T-helper 9 cell (primary cell): ENCODE data around the gene ACSL3.

ENCODE experiments used
- DNase-seq: peaks from one replicate; pipeline ENCODE4 v3.0.0-alpha.2; 2020

Gene ACSL3

DNA sequence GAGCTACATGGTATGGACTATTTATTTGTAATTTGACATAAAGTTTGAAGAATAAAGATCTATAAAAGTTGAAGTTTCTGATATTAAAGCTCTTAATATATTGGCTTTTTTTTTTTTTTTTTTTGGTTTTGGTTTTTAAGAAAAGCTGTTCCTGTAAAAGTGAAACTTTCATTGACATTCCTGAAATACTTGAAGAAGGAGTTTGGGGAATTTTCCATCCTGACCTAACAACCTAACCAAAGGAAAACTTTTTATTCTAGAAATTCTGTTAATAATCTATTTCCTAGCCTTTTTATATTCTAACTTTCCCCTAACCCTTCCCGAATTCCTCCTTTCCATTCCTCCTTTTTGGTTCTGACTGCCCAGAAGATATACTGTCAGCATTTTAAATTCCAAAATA lies 83.7 kb downstream of the ACSL3 start:
- DNase-seq = no peak

DNA sequence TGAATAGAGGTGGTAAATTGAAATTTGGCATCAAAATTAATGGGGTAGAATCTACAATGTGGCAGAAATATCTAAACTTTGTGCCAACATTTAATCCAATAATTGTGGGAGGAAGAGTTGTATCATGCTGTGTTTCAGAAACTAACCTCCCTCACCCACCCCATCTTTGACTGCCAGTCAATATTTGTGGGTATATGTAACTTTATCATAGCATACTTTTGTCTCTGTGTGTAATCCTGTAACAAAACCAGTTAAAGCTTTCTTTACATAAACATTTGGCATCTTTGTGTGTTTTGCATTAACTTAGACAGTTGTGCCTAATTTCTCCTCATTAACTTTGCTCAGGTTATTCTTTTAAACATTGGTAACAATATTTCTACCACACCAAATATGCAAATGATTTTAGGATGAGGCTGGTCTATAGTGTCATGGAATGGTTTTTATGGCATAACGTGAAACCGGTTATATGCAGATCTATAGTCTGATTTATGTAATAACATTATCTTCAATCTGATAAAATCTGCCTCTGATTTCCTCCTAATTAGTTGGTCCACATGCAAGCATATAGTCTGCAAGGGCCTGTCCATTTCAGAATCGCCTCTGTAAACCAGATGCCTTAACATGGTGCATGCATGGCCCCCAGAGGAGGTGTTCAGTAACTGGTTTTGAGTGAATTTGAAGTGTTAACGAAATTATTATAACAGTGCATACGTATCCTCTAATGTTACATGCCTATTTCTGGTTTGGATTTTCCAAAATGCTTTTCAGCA lies 84.3 kb downstream of the ACSL3 start:
- DNase-seq = no peak

DNA sequence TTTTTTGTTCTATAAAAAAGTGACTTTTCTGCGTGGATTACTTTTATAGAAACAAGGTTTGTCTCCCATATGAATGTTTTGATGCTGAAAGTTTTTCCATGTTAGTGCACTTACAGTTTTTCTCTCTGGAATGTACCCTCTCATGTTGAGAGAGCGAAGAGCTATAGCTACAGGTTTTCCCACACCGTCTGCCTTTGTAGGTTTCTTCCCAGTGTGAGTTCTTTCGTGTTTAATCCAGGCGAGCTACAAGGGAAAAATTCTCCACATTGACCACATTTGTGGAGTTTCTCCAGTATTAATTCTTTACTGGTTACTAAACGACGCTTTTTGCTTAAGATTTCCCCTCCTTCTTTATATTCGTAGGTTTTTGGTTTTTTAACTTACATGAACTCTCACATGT lies 85.1 kb downstream of the ACSL3 start:
- DNase-seq = no peak

DNA sequence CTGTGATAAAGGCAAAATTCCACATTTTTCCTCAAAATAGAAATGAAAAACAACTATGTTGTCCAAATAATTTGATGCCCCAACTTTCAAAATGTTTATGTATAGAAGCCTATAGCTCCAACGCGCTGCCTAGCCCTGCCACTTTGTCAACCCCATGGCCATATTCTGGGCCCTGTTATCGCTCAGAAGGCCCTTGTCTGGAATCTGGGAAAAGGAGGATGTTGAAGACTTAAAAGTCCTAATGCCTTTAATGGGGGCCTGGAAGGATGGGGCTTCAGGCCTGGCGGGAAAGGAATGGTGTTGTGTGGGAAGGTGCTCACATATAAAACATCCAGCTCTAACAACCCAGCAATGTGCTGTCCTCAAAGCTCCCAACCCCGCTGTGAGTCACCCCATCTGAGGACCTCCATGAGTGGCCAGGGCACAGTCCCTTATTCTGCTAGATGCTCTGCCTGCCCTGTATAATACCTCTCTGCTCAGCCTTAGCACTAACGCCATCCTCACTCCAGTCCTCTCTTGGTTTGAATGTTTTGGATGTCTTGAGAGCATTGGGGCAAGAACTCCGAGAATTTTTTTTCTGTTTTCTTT lies 86.0 kb downstream of the ACSL3 start:
- DNase-seq = no peak

DNA sequence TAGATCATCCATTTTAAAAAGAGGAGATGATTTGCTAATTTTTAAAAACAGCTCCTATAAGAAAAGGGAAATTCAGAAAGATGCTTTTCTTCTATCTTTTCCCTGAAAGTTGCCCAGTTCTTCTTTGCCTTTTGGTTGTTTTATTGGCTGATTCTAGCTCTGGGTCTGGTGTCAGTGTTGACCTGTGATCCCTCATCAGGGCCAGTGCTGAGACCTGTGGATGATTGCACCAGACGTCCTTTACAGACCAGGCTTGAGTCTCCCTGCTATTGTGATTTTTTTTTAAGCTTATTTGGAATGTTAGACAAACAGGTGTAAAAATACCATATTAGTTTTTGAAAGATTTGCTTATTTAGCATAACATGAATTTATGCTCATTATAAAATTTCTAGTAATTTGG lies 88.2 kb downstream of the ACSL3 start:
- no peak for DNase-seq

DNA sequence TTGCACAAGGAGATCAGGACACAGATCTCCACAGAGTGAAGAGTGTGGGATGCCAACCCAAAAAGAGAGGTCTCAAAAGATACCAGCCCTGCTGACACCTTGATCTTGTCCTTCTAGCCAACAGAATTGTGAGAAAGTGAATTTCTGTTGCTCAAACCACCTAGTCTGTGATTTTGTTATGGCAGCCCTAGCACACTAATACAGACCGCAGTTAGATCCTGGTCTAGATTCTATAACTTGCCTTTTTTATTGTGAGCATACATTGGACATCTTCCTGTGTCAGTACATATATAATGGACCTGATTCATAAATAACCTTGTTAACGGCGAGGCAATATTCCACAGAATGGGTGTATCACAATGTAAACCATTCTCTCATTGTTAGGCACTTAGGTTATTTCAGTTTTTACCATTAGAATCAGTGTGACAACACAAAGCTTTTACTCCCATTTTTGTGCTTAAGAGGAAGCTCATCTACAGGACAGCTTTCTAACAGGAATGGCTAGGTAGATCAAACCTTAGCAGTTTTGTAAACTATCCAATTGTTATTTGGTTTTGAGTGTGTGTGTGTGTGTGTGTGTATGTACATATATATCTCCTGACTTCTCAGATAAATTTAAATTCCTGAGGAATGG lies 89.0 kb downstream of the ACSL3 start:
- no peak for DNase-seq

DNA sequence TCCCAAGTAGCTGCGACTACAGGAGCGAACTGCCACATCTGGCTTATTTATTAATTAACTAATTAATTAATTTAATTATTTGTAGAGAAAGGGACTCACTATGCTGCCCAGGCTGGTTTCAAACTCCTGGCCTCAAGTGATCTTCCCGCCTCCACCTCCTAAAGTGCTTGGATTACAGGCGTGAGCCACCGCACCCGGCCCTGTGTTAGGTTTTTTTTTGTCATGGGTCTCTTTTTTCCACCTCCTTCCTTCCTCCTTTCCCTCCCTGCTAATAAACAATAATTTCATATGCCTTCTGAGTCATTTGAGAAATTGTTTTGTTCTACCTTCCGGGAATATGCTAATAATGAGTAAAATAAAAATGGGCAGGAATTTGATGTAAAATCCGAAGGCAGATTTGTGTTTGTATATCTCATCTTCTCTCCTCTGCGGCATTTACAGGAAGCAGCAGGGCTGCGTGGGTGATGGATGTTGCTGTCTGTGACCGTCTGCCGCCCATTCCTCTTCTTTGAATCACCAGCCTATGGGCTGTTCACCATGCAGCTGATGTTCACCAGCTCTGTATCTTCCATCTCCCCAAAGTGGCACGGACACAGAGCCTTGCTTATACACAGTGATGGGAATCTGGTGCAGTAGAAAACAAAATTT lies 89.9 kb downstream of the ACSL3 start:
- DNase-seq = no peak

DNA sequence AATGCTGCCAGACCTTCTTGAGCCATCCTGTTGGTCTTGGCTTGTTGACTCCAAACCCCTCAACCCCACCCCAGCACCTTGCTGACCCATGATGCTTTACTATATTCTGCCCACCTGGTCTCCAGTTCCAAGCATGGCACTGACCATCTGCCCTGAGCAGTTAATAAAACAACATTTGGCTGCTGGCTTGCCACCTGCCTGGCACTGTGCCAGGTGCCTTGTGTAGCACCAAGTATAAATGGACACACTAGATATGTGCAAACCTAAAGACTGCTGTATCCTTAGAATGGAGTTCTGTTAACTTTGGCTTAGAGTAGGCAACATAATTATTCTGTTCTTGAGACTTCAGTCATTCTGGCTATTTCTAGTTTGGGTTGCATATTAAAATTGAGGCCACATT lies 91.4 kb downstream of the ACSL3 start:
- DNase-seq = no peak

DNA sequence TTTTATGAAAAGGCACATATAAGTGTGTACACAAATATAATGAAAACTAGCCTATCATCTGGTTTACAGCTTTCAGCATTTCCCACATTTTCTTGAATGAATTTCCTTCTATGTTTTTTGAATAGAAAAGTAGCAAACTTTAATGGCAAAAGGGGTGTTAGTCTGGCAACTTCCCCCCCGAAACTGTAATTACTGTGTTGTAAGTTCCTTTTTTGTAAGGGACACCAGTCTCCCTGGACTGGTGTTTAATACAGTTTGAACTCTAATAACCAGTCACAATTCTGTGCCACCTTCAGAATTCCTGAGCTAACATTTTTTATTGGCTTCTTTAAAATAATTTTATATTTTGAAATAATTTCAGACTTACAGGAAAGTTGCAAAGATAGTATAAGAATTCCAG lies 94.2 kb downstream of the ACSL3 start:
- no peak for DNase-seq

DNA sequence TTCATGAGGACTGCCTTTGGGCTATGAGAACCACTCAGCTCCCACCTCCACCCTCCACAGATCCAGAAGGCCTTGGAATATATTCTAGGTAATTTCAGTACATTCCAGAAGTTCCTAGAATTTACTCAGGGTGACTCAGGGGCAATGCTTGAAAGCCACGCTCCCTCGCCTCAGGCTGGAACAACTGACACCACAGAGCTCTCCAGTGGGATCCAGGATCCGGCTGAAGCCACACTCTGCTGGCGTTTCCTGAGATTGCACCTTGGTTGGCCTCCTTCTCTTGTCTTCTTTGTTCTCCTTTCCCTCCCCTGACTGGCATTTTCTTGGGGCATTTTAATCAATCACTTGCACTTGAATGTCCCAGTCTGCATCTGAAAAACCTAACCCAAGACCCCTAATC lies 98.5 kb downstream of the ACSL3 start:
- no peak for DNase-seq

DNA sequence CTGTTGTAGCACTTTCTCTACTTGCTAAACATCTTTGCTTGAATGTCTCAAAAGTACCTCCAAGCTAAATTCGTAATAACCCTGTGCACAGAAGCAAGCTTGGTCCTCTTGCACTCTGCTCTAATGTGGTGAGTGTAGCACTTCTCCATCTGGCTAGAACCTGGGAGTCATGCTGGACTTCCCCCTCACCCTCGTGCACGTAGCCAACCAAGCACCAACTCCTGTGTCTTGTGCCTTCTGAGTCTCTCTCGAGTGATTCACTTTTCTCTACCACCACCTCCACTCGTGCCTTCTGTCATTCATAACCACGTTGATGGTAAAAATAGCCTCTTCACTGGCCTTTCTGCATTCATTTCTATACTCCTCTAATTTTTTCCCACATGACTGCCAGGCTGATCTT lies 99.3 kb downstream of the ACSL3 start:
- DNase-seq = no peak

DNA sequence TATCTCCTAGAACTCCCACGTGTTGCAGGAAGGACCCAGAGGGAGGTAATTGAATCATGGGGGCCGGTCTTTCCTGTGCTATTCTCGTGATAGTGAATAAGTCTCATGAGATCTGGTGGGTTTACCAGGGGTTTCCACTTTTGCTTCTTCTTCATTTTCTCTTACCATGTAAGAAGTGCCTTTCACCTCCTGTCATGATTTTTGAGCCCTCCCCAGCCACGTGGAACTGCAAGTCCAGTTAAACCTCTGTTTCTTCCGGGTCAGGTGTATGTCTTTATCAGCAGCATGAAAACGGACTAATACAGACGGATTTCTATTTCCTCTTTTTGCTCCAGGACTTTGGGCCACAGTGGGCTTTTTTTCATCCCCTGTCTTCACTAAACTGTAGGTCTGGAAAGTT lies 102.8 kb downstream of the ACSL3 start:
- DNase-seq = no peak

DNA sequence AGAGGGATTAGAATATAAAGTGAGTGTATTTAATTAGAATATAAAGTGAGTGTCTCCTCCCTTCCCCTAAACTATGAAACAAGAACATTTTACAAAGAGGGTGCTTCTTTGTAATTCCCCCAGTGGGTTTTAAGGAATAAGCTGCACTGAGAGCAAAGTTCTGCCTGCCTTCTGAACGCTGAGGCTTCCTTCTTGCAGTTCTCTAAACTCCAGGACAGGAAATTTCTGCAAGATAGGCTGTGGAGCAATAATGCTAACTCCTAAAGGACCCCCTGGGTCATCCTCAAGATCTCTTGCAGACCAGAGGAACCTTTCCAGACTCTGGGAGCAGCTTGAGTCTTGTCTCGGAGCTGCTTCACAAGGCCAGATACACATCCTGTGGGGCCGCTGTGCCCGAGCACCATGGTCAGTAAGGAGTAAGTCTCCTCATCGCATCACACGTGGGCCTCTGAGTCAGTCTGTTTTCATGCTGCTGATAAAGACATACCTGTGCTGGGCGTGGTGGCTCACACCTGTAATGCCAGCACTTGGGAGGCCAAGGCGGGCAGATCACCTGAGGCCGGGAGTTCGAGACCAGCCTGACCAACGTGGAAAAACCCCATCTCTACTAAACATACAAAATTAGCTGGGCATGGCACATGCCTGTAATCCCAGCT lies 103.7 kb downstream of the ACSL3 start:
- DNase-seq = no peak

DNA sequence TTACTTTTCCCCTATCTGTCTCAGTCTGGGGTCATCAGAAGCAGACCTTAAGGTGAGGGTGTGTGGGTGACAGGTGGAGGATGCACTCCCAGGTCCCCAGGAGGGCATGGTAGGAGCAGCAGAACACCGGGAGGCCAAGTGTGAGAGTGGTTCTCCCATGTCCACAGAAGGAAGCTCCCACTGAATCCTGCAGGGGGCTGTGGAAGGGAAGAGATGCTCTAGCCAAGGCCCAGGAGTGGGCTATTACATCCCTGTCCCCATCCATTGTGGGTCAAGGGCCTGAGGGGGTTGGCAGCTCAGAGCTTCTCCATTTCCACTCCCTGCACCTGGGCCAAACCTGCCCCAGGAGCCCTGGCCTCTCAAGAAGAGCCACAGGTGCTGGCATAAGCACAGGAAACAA lies 104.7 kb downstream of the ACSL3 start:
- DNase-seq = no peak

DNA sequence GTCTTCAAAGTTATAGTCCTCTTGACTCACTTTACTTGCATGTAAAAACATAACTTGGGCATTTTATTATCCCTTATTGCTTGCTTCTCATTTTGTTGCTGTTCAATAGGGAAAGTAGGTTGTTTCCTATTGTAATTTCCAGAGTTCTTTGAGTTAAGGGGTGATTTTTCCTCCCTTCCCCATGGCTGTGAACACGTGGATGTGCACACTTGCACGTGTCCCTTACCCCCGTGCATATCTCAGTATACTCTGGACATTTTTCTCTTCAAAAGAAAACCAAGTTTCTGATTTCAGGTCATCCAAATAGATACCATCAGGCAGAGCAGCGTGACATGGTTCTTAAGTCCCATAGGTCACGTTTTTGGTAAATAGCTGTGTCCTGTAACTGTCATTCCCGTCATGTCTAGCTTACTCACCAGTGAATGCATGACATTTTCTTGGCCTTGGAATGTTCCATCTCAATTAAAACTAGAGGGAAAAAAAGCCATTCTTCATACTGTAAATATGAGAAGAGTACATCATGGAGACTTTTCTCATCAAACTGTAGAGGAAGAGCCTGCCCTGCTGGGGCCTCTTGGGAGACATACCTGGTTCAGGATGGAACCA lies 107.8 kb downstream of the ACSL3 start:
- no peak for DNase-seq

DNA sequence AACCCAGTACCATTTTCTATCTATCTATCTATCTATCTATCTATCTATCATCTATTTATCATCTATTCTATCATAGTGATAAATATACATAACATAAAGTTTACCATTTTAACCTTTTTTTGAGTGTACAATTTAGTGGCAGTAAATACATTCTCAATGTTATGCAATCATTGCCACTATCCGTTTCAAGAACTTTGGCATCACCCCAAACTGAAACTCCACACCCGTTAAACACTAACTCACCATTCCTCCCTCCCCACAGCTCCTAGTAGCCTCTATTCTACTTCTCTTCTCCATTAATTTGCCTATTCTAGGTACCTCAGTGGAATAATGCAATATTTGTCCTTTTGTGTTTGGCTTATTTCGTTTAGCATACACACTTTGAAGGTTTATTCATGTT lies 108.7 kb downstream of the ACSL3 start:
- DNase-seq = no peak

DNA sequence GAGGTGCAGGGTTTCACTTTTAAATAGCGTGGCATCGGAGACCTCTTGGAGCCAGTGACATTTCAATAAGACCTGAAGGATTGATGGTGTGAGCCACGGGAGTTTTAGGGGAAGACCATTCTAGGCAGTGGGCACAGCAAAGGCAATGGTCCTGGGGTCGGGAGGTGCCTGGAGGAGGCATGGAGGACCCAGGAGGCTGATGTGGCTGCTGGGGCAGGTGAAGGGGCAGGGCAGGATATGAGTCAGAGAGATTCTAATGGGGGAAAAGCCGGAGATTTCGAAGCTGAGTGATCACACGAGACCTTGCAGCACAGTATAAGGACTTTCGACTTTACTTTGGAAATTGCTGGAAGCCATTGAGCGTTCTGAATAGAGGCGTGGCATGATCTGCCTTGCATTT lies 111.6 kb downstream of the ACSL3 start:
- DNase-seq = no peak

DNA sequence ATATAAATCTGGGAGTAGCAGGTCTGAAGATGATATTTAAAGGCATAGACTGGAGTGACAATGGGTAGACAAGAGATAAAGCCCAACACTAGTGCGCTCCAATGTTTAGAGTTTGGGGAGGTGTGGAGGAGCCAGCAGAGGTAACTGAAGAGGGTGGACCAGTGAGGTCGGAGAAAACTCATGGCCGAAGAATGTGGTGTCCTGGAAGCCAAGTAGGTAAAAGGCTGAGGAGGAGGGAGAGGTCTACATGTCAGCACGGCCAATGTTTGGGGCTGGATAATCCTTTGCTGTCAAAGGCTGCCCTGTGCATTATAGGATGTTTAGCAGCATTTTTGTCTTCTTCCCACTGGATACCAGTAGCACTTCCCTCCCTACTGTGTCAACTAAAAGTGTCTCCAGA lies 112.4 kb downstream of the ACSL3 start:
- DNase-seq = no peak

DNA sequence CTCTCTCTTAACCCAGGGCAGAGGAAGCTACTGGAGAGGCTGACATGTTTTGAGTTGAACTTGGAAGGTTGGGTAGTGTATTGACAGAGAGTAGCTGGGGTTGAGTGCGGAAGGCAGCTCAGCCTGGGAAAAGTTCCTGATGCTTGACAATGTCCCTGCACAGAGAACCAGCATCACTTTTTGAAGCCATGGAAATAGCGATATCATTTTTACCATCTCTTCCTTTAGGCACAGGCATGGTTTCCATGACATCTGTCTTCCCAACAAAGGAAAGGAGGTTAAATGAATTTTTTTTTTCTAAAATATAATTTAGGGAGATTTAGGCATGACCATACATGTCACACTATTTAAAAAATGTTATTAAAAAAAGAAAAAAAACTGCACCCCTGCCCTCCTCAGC lies 112.9 kb downstream of the ACSL3 start:
- no peak for DNase-seq

DNA sequence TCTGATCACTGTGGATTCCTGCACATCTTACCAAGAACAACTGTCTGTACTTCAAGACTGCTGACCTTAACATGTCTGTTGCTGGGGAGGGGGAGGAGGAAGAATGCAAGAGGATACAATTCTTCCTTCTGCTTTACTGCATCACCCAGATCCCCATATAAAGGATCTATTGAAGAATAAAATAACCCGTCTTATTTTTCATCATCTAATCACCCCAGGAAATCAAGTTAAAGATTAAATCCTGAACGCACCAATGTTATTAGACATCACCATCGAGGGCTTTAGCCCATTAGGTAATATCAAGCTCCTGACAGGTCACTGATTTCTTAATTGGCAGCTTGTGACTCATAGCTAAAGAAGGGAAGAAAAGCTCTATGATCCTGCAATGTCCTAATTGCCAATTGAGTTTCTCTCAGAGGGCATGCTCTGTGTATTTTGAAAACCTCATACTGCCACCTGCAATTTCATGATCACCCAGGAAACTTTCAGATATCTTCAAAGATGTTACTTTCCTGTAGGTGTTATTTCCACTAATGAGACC lies 115.8 kb downstream of the ACSL3 start:
- no peak for DNase-seq

DNA sequence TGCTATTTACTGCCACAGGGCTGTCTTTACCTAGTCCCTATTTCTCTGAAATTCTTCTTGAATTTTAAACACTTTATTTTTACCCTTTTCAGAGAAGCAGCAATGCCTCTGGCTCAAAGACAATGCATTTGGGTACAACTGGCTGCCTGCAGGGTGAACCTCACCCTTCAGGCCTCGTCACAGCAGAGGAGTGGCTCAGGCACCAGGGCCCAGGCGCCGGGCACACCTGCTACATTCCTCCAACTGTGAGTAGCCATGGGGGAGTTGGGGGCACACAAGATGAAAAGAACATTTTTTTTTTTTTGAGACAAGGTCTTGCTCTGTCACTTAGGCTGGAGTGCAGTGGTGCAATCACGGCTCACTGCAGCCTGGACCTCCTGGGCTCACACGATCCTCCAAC lies 116.3 kb downstream of the ACSL3 start:
- DNase-seq = no peak

DNA sequence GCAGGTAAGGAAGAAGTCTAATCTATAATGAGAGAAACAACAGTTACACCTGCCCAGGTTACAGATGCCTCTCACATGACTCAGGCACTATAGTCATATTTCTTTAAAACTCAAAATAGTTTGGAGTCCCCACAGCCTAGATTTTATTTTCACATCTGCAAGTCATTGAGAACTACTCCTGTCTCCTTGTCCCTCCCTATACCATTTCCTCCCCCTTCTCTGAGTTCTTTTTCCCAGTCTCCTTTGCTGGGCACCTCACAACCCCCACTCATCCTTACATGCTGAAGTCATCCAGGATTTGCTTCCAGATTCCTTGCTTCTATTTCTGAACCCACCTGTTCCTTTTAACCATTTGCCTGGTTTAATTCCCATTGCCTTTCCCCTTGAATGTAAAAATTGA lies 118.0 kb downstream of the ACSL3 start:
- no peak for DNase-seq

DNA sequence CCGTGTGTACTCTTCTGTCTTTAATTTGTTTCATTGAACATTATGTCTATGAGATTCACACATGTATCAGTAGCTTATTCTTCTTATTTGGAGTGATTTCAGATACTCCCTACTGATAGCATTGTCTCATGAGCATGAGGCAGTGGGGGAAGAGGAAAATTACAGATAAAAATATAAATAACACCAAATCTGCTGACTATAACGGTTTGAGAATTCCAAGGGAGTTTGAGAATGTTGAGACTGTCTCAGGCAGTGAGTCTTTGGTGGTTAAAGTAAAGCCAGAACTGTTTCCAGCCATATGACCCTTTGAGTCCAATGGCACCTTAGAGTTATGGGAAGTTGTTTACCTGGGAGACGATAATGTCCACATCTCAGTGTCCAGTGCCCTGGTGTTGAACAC lies 118.6 kb downstream of the ACSL3 start:
- DNase-seq = no peak
